Caco-2 (cell line): ENCODE measurements around the gene MYH14. TPM values are rescaled to one million over a fixed set of nuclear protein-coding genes. Genes with fewer than 3 reads are reported as not detected.

Experiments
- BruUV-seq: library from RNA; stranded (reverse); fragments of 400-500 nt; replicated peaks from 2 replicates; lab custom pipeline; 2021; lab: Mats Ljungman, UMichigan
- CTCF ChIA-PET: fragments of 300-600 bp; sonication (Branson Sonifier 250); formaldehyde crosslinking; loops from one replicate; lab custom pipeline; 2022; ENCODE audit warnings: antibody characterized with exemption; lab: Charles Lee
- POLR2A ChIA-PET: fragments of 300-600 bp; sonication (Branson Sonifier 250); formaldehyde crosslinking; loops from one replicate; lab custom pipeline; 2022; ENCODE audit warnings: antibody characterized with exemption; lab: Charles Lee
- DNase-seq, 2 experiments: peaks; one replicate each; pipeline versions ENCODE4 v3.0.0 to v3.0.0-alpha.2; 2020 to 2022
- H3K27me3 ChIP-seq: replicated peaks from 2 replicates; pipeline ENCODE4 v1.6.0; 2011; ENCODE audit warnings: low read length; ENCODE audit not compliant: control insufficient read depth, insufficient read depth
- H3K36me3 ChIP-seq: 2 replicates; pipeline ENCODE4 v1.5.1; 2011; ENCODE audit warnings: low read length; ENCODE audit not compliant: control insufficient read depth, insufficient read depth
- H3K4me1 ChIP-seq: fragments of 250-450 bp; sonication (Bioruptor Pico); 2 replicates; pipeline ENCODE4 v1.5.1; 2020; ENCODE audit warnings: mild to moderate bottlenecking
- H3K4me3 ChIP-seq: 2 replicates; pipeline ENCODE4 v1.5.1; 2011; ENCODE audit warnings: low read depth, mild to moderate bottlenecking, control low read depth, low read length
- H3K9me3 ChIP-seq: fragments of 250-450 bp; sonication (Bioruptor Pico); 2 replicates; pipeline ENCODE4 v1.5.1; 2020; ENCODE audit warnings: mild to moderate bottlenecking, moderate library complexity
- H3K27ac Mint-ChIP-seq: one replicate; pipeline ENCODE4 v1.8.0; 2022; ENCODE audit warnings: mixed read lengths; ENCODE audit not compliant: unreplicated experiment
- H3K27me3 Mint-ChIP-seq: one replicate; pipeline ENCODE4 v1.8.0; 2022; ENCODE audit warnings: mixed read lengths; ENCODE audit not compliant: insufficient read depth, unreplicated experiment
- H3K36me3 Mint-ChIP-seq: one replicate; pipeline ENCODE4 v1.8.0; 2022; ENCODE audit warnings: mild to moderate bottlenecking, mixed read lengths; ENCODE audit not compliant: insufficient read depth, unreplicated experiment
- H3K4me1 Mint-ChIP-seq: one replicate; pipeline ENCODE4 v1.8.0; 2022; ENCODE audit warnings: low read depth, mixed read lengths; ENCODE audit not compliant: unreplicated experiment
- H3K4me3 Mint-ChIP-seq: one replicate; pipeline ENCODE4 v1.8.0; 2022; ENCODE audit warnings: mild to moderate bottlenecking, moderate library complexity, mixed read lengths; ENCODE audit not compliant: unreplicated experiment
- H3K9me3 Mint-ChIP-seq: one replicate; pipeline ENCODE4 v1.8.0; 2022; ENCODE audit warnings: mixed read lengths; ENCODE audit not compliant: unreplicated experiment
- intact Hi-C: fragments of 100-400 bp; cut with micrococcal nuclease; formaldehyde crosslinking; loops from one replicate; pipeline ENCODE4 v1.10.0; 2022; ENCODE audit not compliant: unreplicated experiment
- total RNA-seq: library from RNA; stranded (reverse); gene quantifications from 2 replicates; pipeline ENCODE4 v1.2.3, GENCODE V29; 2022
- TF ChIP-seq, protein P1 (sequence below), 2 experiments: fragments of 200-600 bp in 1 of 2; IDR thresholded peaks; 1 replicate in 1 of 2; 2 replicates in 1 of 2; pipeline versions ENCODE4 v1.5.1 to v1.8.0; 2011 to 2022; ENCODE audit warnings: antibody characterized with exemption in 1 of 2, control low read depth in 1 of 2, inconsistent platforms in 1 of 2, low read depth in 1 of 2, low read length in 1 of 2, mild to moderate bottlenecking in 1 of 2, moderate library complexity in 1 of 2; ENCODE audit not compliant: insufficient read depth in 1 of 2, severe bottlenecking in 1 of 2, unreplicated experiment in 1 of 2

MYH14 gene
- total RNA-seq, 1 experiment from 2014 or later, result 89.8 TPM

- Histone ChIP-seq H3K9me3 (no peaks in the 10 kb centered on the region), H3K4me3 (no peak overlapping the region), H3K36me3 (no peaks in the 10 kb centered on the region), H3K27me3 (no peaks in the 10 kb centered on the region), H3K4me1 (peaks cover 12% of the 10 kb centered on the region)
- no peaks in the 10 kb centered on the region for H3K27me3 Mint-ChIP-seq
- H3K9me3 Mint-ChIP-seq, result no peaks in the 10 kb centered on the region
- H3K4me3 Mint-ChIP-seq, result peak overlapping the region; percentile 93
- BruUV-seq, result no TSS peak
- peaks cover 15% of the 10 kb centered on the region for H3K4me1 Mint-ChIP-seq
- CTCF ChIA-PET, result no interaction called here
- H3K36me3 Mint-ChIP-seq, result peaks cover 23% of the 10 kb centered on the region
- TF ChIP-seq, protein P1, sequence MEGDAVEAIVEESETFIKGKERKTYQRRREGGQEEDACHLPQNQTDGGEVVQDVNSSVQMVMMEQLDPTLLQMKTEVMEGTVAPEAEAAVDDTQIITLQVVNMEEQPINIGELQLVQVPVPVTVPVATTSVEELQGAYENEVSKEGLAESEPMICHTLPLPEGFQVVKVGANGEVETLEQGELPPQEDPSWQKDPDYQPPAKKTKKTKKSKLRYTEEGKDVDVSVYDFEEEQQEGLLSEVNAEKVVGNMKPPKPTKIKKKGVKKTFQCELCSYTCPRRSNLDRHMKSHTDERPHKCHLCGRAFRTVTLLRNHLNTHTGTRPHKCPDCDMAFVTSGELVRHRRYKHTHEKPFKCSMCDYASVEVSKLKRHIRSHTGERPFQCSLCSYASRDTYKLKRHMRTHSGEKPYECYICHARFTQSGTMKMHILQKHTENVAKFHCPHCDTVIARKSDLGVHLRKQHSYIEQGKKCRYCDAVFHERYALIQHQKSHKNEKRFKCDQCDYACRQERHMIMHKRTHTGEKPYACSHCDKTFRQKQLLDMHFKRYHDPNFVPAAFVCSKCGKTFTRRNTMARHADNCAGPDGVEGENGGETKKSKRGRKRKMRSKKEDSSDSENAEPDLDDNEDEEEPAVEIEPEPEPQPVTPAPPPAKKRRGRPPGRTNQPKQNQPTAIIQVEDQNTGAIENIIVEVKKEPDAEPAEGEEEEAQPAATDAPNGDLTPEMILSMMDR (IDR thresholded peaks at IDR 0.05; ENCODE audit: insufficient read depth in 1 of 2, low read depth in 1 of 2, low read length in 1 of 2, severe bottlenecking in 1 of 2, unreplicated experiment in 1 of 2), result no peak
- no peak overlapping the region for H3K27ac Mint-ChIP-seq
- POLR2A ChIA-PET, result no interaction called here
- intact Hi-C loops, result loop anchor here (2.0 kb wide), 1 partner anchor 54 kb away; no protein-coding TSS in a partner anchor
- no peak for DNase-seq
Measured at GRCh38 chr19:50202386-50202785, 1.0 kb upstream of the MYH14 start.

DNA sequence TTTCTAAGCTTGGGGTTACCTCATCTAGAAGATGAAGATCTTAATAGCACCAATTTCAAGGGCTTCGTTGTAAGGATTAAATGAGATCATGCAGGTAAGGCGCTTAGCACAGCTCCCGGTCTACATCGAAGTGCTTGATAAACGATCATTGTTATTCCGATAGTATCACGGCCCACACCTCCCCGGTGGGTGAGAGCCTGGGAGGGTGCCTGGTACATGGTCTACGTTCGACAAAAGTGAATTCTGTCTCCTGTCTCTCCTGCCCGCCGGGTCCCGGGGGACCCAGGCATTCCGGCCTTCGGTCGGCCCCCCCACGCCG lies 501 bp upstream of the MYH14 start:
- Mint-ChIP-seq H3K27me3 (no peaks in the 10 kb centered on the region), H3K36me3 (peaks cover 23% of the 10 kb centered on the region), H3K4me1 (peaks cover 15% of the 10 kb centered on the region), H3K4me3 (peak overlapping the region; percentile 93), H3K27ac (no peak overlapping the region), H3K9me3 (no peaks in the 10 kb centered on the region)
- intact Hi-C loops, result loop anchor here (2.0 kb wide), 1 partner anchor 54 kb away; no protein-coding TSS in a partner anchor
- no peaks in the 10 kb centered on the region for H3K27me3 ChIP-seq
- TF ChIP-seq, protein P1 (IDR thresholded peaks at IDR 0.05; ENCODE audit: insufficient read depth in 1 of 2, low read depth in 1 of 2, low read length in 1 of 2, severe bottlenecking in 1 of 2, unreplicated experiment in 1 of 2), result no peak
- H3K4me3 ChIP-seq, result peak overlapping the region; percentile 68
- H3K4me1 ChIP-seq, result peaks cover 12% of the 10 kb centered on the region
- no peaks in the 10 kb centered on the region for H3K36me3 ChIP-seq
- ChIA-PET CTCF (interaction anchor here (0.6 to 1.3 kb wide), 4 partner anchors 38 to 126 kb away, joined by 3 to 6 read pairs (median 4); partner anchors contain the start of gene KCNC3), POLR2A (interaction anchor here (0.6 to 1.0 kb wide), 4 partner anchors 31 to 273 kb away, joined by 3 to 7 read pairs (median 6); partner anchors contain the start of gene NUP62)
- BruUV-seq, result no TSS peak
- no peak for DNase-seq
- H3K9me3 ChIP-seq, result no peaks in the 10 kb centered on the region

DNA sequence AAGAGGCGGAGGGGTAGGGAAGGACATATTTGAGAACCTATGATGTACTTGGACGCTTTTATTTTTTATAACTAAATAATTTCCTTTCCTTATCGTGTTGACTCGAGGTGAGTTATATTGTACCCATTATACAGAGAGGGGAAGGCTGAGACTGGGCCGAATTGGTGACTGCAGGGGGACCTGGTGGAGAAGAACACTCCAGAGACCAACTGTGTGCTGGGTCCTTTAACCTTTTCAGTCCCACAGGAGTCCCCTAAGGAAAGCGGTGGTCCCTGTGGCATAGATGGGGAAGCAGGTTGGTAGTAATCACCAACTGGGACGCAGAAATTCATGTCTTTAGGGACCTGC lies 633 bp downstream of the MYH14 start:
- Mint-ChIP-seq H3K4me1 (peaks cover 15% of the 10 kb centered on the region), H3K4me3 (peak overlapping the region; percentile 93), H3K9me3 (no peaks in the 10 kb centered on the region), H3K36me3 (peaks cover 23% of the 10 kb centered on the region), H3K27ac (peak overlapping the region; percentile 97), H3K27me3 (no peaks in the 10 kb centered on the region)
- no peaks in the 10 kb centered on the region for H3K9me3 ChIP-seq
- DNase-seq, result no peak
- BruUV-seq, result TSS peak; percentile 34
- TF ChIP-seq, protein P1 (IDR thresholded peaks at IDR 0.05; ENCODE audit: insufficient read depth in 1 of 2, low read depth in 1 of 2, low read length in 1 of 2, severe bottlenecking in 1 of 2, unreplicated experiment in 1 of 2), result no peak
- H3K36me3 ChIP-seq, result no peaks in the 10 kb centered on the region
- no peaks in the 10 kb centered on the region for H3K27me3 ChIP-seq
- intact Hi-C loops, result no loop called here
- H3K4me1 ChIP-seq, result peaks cover 12% of the 10 kb centered on the region
- CTCF ChIA-PET, result interaction anchor here (1.3 kb wide), 1 partner anchor 125 kb away, joined by 6 read pairs; the partner anchor contains the start of gene KCNC3
- peak overlapping the region; percentile 68 for H3K4me3 ChIP-seq
- POLR2A ChIA-PET, result no interaction called here
